Measurements from ENCODE around the gene FAM83G. TPM values are rescaled to one million over a fixed set of nuclear protein-coding genes. Genes with fewer than 3 reads are reported as not detected.

Gene FAM83G
- polyA plus RNA-seq, 1 donor, result 0.18 TPM

DNA sequence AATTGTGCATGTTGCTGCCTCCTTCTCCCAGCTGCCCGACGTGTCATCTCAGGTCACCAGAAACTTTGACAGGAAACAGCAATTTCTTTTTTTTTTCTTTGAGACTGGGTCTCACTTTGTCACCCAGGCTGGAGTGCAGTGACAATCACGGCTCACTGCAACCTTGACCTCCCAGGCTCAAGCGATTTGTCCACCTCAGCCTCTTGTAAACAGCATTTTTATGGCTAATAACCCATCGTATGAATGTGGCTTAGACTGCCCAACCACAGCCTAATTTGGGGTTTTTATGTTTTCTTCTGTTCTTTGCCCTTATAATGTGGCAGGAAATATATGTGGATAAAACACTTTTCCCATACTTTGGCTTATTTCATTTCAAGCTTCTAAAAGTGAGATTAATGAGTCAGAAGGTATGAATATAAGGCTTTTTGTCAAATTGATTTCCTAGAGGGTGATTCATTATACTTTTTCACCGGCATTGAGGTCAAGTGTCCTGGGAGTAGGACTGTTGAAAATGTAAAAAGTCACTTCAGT, 83.6 kb downstream of the FAM83G start:
- DNase-seq (ENCODE audit: low read depth), result no peak

DNA sequence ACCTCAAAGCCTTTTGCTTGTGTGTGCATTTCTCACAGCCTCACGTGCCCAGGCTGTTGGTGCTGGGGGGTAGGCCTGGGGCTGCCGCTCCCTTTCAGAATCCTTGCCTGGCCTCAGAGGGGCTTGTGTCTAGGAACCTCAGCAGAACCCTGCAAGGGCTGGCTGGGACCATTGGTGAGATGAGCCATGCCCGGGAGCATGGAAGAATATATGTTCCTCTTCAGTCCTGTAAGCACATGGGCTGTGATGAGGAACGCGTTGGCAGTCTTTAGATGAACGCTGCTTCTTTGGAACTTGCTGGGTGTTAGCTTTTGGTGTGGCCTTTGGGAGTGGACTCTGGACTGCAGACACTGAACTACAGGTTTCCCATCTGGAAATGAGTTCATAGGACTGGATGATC, 84.6 kb downstream of the FAM83G start:
- no peak for DNase-seq (ENCODE audit: low read depth)

Other genes with a start within 250 kb of the FAM83G start
- 21.0 TPM for gene TVP23B, start 223.6 kb downstream of the FAM83G start, polyA plus RNA-seq (ENCODE audit: insufficient read length)
- 23.9 TPM for gene PRPSAP2, start 146.6 kb downstream of the FAM83G start, polyA plus RNA-seq (ENCODE audit: insufficient read length)
- gene SLC5A10, start 52.6 kb downstream of the FAM83G start, polyA plus RNA-seq (ENCODE audit: insufficient read length), result 0.16 TPM
- gene GRAP, start 42.2 kb upstream of the FAM83G start, polyA plus RNA-seq (ENCODE audit: insufficient read length), result 1.9 TPM
- gene GRAPL, start 122.8 kb upstream of the FAM83G start, polyA plus RNA-seq (ENCODE audit: insufficient read length), result 3.1 TPM
- gene EPN2, start 232.6 kb upstream of the FAM83G start, polyA plus RNA-seq (ENCODE audit: insufficient read length), result 21.6 TPM